ENCODE measurements around the gene PRDM4.

- TF ChIP-seq POLR2A (IDR thresholded peaks at IDR 0.05) (no peak), EP300 (IDR thresholded peaks at IDR 0.05) (no peak)
- TF ChIP-seq, protein P1, sequence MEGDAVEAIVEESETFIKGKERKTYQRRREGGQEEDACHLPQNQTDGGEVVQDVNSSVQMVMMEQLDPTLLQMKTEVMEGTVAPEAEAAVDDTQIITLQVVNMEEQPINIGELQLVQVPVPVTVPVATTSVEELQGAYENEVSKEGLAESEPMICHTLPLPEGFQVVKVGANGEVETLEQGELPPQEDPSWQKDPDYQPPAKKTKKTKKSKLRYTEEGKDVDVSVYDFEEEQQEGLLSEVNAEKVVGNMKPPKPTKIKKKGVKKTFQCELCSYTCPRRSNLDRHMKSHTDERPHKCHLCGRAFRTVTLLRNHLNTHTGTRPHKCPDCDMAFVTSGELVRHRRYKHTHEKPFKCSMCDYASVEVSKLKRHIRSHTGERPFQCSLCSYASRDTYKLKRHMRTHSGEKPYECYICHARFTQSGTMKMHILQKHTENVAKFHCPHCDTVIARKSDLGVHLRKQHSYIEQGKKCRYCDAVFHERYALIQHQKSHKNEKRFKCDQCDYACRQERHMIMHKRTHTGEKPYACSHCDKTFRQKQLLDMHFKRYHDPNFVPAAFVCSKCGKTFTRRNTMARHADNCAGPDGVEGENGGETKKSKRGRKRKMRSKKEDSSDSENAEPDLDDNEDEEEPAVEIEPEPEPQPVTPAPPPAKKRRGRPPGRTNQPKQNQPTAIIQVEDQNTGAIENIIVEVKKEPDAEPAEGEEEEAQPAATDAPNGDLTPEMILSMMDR (IDR thresholded peaks at IDR 0.05) = peak in 1 of 4 experiments; percentile 3
Measured at GRCh38 chr12:107761502-107761904, 566 bp upstream of the PRDM4 start.
